PC-9 (cell line): Measurements from ENCODE around the gene TVP23A.

Experiments
- EZH2 ChIP-seq: fragments of 200-600 bp; sonication (generic); IDR thresholded peaks from 2 replicates; pipeline ENCODE4 v1.8.0; 2017; ENCODE audit warnings: antibody characterized with exemption, low read depth
- TF ChIP-seq, protein P1 (sequence below): fragments of 200-600 bp; sonication (generic); conservative IDR thresholded peaks from 2 replicates; pipeline ENCODE4 v1.6.1; 2017; ENCODE audit warnings: mixed run types, antibody characterized with exemption, mild to moderate bottlenecking, moderate library complexity

DNA sequence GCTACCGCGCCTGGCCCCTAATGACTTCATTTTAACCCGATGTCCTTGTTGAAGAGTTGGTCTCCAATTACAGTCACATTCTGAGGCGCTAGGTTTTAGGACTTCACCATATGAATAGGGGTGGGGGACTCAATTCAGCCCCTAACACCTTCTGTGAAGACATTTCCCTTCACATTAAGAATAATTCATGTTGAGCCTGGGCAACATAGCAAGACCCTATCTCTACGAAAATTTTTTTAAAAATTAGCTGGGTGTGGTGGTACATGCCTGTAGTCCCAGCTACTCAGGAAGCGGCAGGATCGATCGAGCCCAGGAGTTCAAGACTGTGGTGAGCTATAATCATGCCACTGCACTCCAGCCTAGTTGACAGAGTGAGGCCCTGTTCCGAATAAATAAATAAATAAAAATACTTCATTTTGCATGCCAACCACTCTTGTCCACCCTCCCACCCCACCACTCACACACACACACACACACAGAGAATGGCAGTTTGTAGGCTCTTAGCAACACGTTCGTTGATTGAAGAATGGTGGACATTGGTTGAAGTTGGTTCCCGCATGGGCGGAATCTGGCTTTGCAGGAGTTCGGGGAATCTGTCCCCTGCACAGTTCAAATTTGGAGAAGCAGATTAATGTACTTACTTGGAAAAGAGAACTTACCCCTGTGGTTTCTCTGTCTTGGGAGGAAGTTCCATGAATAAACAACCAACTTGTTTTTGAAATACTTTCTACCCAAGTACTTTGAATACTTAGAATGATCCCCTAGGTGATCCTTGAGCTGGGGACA lies 27.8 kb upstream of the TVP23A start:
- TF ChIP-seq, protein P1, sequence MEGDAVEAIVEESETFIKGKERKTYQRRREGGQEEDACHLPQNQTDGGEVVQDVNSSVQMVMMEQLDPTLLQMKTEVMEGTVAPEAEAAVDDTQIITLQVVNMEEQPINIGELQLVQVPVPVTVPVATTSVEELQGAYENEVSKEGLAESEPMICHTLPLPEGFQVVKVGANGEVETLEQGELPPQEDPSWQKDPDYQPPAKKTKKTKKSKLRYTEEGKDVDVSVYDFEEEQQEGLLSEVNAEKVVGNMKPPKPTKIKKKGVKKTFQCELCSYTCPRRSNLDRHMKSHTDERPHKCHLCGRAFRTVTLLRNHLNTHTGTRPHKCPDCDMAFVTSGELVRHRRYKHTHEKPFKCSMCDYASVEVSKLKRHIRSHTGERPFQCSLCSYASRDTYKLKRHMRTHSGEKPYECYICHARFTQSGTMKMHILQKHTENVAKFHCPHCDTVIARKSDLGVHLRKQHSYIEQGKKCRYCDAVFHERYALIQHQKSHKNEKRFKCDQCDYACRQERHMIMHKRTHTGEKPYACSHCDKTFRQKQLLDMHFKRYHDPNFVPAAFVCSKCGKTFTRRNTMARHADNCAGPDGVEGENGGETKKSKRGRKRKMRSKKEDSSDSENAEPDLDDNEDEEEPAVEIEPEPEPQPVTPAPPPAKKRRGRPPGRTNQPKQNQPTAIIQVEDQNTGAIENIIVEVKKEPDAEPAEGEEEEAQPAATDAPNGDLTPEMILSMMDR = no peak
- TF ChIP-seq EZH2 = no peak
